ENCODE results near the gene CYB5R3. TPM values are rescaled to one million over a fixed set of nuclear protein-coding genes. Genes with fewer than 3 reads are reported as not detected.
"Not testable (repeated sequence)": the region's sequence is repeated elsewhere in the genome, so short reads cannot be mapped to it uniquely, and the experiment has no call there.

The CYB5R3 gene
- polyA plus RNA-seq, 1 of the 3 experiments (the other 2 are of a cell fraction) = 106 TPM

GRCh38 chr22:42678894-42679293, 29.7 kb upstream of the CYB5R3 start (continued):
- TF ChIP-seq ZBTB33 (IDR thresholded peaks at IDR 0.05; ENCODE audit: borderline replicate concordance, low read depth) (no peak), CTCF (IDR thresholded peaks at IDR 0.05) (no peak), FOSL2 (IDR thresholded peaks at IDR 0.05; ENCODE audit: borderline replicate concordance, low read depth) (no peak), YY1 (IDR thresholded peaks at IDR 0.05; ENCODE audit: low read depth) (no peak), TCF12 (IDR thresholded peaks at IDR 0.05) (no peak)

- H4K20me1 ChIP-seq (ENCODE audit: insufficient read depth); DNase-seq; H3K27me3 ChIP-seq (ENCODE audit: insufficient read depth); H3K9ac ChIP-seq; H3K79me2 ChIP-seq (ENCODE audit: insufficient read depth); H3K36me3 ChIP-seq (replicated peaks in 1 of 2; ENCODE audit: control insufficient read depth in 1 of 2, insufficient read depth in 2 of 2, low read length in 1 of 2); H2AFZ ChIP-seq (ENCODE audit: low read depth); H3F3A ChIP-seq (replicated peaks; ENCODE audit: insufficient read depth); H3K27ac ChIP-seq (ENCODE audit: low read depth in 2 of 2, low read length in 1 of 2); H3K9me2 ChIP-seq; POLR2A ChIA-PET; H3K4me3 ChIP-seq (ENCODE audit: low read depth in 2 of 2, low read length in 1 of 2); H3K9me3 ChIP-seq; H3K4me1 ChIP-seq (ENCODE audit: control insufficient read depth in 1 of 2, insufficient read depth in 2 of 2, low read depth in 1 of 2, low read length in 1 of 2); H3K4me2 ChIP-seq; CTCF ChIA-PET: not testable (repeated sequence)
- WGBS (ENCODE audit: low lambda C conversion rate) = 86% methylated on average over 4 of the region's 4 CpGs
Measured at GRCh38 chr22:42677936-42678335, 28.7 kb upstream of the CYB5R3 start.

- Histone ChIP-seq H3K79me2 (ENCODE audit: insufficient read depth) (no peaks in the 10 kb centered on the region), H3K36me3 (replicated peaks in 1 of 2; ENCODE audit: control insufficient read depth in 1 of 2, insufficient read depth in 2 of 2, low read length in 1 of 2) (no peaks in the 10 kb centered on the region), H3K9me2 (no peaks in the 10 kb centered on the region), H3K9me3 (no peaks in the 10 kb centered on the region), H3K27me3 (ENCODE audit: insufficient read depth) (no peaks in the 10 kb centered on the region), H3K27ac (ENCODE audit: low read depth in 2 of 2, low read length in 1 of 2) (no peak overlapping the region), H3K4me2 (no peak overlapping the region), H3K4me3 (ENCODE audit: low read depth in 2 of 2, low read length in 1 of 2) (no peak overlapping the region), H2AFZ (ENCODE audit: low read depth) (no peak overlapping the region), H3F3A (replicated peaks; ENCODE audit: insufficient read depth) (no peaks in the 10 kb centered on the region), H3K4me1 (ENCODE audit: control insufficient read depth in 1 of 2, insufficient read depth in 2 of 2, low read depth in 1 of 2, low read length in 1 of 2) (peaks cover 0 to 4% of the 10 kb centered on the region in 2 experiments; a peak in 1 of 4 replicates), H3K9ac (no peak overlapping the region), H4K20me1 (ENCODE audit: insufficient read depth) (no peaks in the 10 kb centered on the region)
- DNase-seq = no peak
- TF ChIP-seq CHD2 (IDR thresholded peaks at IDR 0.05; ENCODE audit: low read length, partially characterized antibody) = no peak
- no peak for TF ChIP-seq MXI1 (IDR thresholded peaks at IDR 0.05; ENCODE audit: low read depth, low read length)
- no peak for TF ChIP-seq TEAD4 (IDR thresholded peaks at IDR 0.05; ENCODE audit: borderline replicate concordance, insufficient read depth)
- no peak for TF ChIP-seq YY1 (IDR thresholded peaks at IDR 0.05; ENCODE audit: low read depth)
- TF ChIP-seq RCOR1 (IDR thresholded peaks at IDR 0.05; ENCODE audit: low read length) = no peak
- no peak for TF ChIP-seq TAF1 (IDR thresholded peaks at IDR 0.05; ENCODE audit: borderline replicate concordance, low read depth, low read length)
- 61% methylated on average over 6 of the region's 7 CpGs for WGBS (ENCODE audit: low lambda C conversion rate)
- ChIA-PET CTCF (no interaction called here), POLR2A (no interaction called here)
Measured at GRCh38 chr22:42676059-42676607, 26.9 kb upstream of the CYB5R3 start.

Measured in SK-N-SH (cell line).